Activated CD4-positive, alpha-beta memory T cell treated with anti-CD3 and anti-CD28 coated beads for 36 hours (primary cell): ENCODE data around the gene FARP2. TPM values are rescaled to one million over a fixed set of nuclear protein-coding genes. Genes with fewer than 3 reads are reported as not detected.
"Not testable (repeated sequence)": the region's sequence is repeated elsewhere in the genome, so short reads cannot be mapped to it uniquely, and the experiment has no call there.

Experiments
- CTCF ChIA-PET: fragments of 350-600 bp; sonication (Branson Sonifier 250); formaldehyde crosslinking; loops from one replicate; lab custom pipeline; 2021; ENCODE audit warnings: antibody characterized with exemption, inconsistent platforms; lab: Charles Lee
- POLR2A ChIA-PET: fragments of 350-600 bp; sonication (Branson Sonifier 250); formaldehyde crosslinking; loops from one replicate; lab custom pipeline; 2021; ENCODE audit warnings: antibody characterized with exemption; lab: Charles Lee
- DNase-seq: peaks from one replicate; pipeline ENCODE4 v3.0.0-alpha.2; 2020
- H3K27ac Mint-ChIP-seq: one replicate; pipeline ENCODE4 v1.8.0; 2021; ENCODE audit warnings: mixed read lengths
- H3K27me3 Mint-ChIP-seq: one replicate; pipeline ENCODE4 v1.8.0; 2021; ENCODE audit warnings: mixed read lengths
- H3K36me3 Mint-ChIP-seq: one replicate; pipeline ENCODE4 v1.8.0; 2021; ENCODE audit warnings: mixed read lengths
- H3K4me1 Mint-ChIP-seq: one replicate; pipeline ENCODE4 v1.8.0; 2021; ENCODE audit warnings: low read depth, mixed read lengths
- H3K4me3 Mint-ChIP-seq: one replicate; pipeline ENCODE4 v1.8.0; 2021; ENCODE audit warnings: mild to moderate bottlenecking, mixed read lengths
- H3K9me3 Mint-ChIP-seq: one replicate; pipeline ENCODE4 v1.8.0; 2021; ENCODE audit warnings: mixed read lengths
- intact Hi-C: fragments of 100-400 bp; cut with micrococcal nuclease; formaldehyde crosslinking; loops from one replicate; pipeline ENCODE4 v1.15.1; 2023
- total RNA-seq, 2 experiments: library from RNA; stranded (reverse); gene quantifications; one replicate each; pipeline ENCODE4 v1.2.3, GENCODE V29; 2021

The FARP2 gene
- total RNA-seq, 2 experiments from 2014 or later: 25.1 to 29.5 TPM

DNA sequence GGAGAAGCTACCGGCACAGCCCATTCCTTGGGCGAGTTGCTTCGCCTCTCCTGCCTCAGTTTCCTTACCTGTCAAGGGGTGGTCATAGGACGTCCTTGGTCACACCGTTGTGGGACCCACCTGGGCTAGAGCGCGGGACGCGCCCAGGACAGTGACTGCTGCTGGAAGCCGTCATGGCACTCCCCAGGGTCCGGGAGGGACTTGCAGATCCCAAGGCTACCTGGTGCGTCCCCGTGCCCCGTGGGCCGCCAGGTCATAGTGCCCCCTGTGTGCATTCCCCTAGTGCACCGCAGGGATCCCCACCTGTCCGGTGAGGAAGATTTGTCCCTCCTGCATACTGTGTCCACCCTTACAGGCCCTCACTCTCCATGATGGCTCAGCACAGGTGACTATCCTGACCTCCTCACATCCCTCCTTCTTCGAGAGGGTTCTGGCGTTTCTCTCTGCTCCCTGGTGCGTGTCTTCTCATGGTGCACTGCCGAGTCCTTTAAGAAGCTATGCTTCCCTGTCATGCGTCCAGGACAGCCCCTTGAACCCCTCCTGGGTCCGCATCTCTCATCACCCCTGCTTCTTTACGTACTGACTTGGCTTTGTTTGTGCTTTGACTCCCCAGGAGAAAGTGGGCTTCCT lies 153.2 kb downstream of the FARP2 start:
- H3K36me3 Mint-ChIP-seq: no peaks in the 10 kb centered on the region
- peaks cover 19% of the 10 kb centered on the region for H3K4me1 Mint-ChIP-seq
- H3K27me3 Mint-ChIP-seq: no peaks in the 10 kb centered on the region
- H3K4me3 Mint-ChIP-seq: peak overlapping the region; percentile 55
- H3K9me3 Mint-ChIP-seq: no peaks in the 10 kb centered on the region
- intact Hi-C loops: loop anchor here (5.0 kb wide), 1 partner anchor 362 kb away; the partner anchor contains the start of gene PASK
- H3K27ac Mint-ChIP-seq: no peak overlapping the region
- ChIA-PET CTCF (interaction anchor here (0.6 kb wide), 1 partner anchor 13 kb away, joined by 3 read pairs; no protein-coding TSS in a partner anchor), POLR2A (no interaction called here)
- no peak for DNase-seq

DNA sequence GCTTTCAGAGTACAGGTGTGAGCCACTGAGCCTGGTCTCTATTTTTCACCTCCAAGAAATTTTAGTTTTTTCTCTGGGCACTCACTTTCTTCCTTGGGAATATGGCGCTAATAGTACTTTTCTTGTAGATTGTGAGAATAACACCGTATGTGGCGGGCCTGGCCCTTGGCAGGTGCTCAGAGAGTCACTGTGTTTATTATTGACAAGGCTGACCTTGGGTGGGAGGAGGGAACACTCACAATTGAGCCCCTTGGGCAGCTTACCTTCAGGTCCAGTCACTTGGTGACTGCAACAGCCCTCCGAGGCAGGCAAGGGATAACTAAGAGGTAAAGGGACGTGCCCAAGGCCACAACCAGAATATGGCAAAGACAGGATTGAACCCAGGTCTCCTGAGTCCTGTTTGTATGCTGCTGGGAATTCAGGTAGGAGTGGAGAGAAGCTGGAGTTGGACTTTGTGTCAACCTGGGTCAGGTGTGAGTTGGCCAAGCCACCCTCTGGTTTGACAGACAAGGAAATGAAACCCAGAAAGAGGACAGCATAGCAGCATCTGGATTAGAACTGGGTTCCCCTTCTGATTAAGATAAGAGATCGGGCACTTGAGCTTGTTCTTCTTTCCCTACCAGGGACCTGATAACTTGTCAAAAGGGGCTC lies 155.1 kb downstream of the FARP2 start:
- Mint-ChIP-seq H3K27ac (no peak overlapping the region), H3K4me1 (peaks cover 28% of the 10 kb centered on the region), H3K9me3 (no peaks in the 10 kb centered on the region), H3K36me3 (no peaks in the 10 kb centered on the region), H3K27me3 (no peaks in the 10 kb centered on the region), H3K4me3 (no peak overlapping the region)
- POLR2A ChIA-PET: no interaction called here
- intact Hi-C loops: no loop called here
- CTCF ChIA-PET: no interaction called here
- DNase-seq: no peak

DNA sequence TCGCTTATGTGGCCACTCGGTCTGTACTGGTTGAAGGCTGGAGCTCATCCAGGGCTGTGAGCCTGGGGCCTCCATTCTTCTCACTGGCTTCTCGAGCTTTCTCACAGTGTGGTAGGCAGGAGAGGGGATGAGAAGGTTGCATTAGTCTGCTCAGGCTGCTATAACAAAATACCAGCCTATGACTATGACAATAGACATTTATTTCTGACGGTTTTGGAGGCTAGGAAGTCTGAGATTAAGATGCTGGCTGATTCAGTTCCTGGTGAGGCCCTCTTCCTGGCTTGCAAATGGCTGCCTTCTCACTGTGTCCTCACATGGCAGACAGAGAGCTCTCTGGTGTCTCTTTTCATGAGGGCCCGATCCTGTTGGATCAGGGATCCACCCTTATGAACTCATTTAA lies 158.5 kb downstream of the FARP2 start:
- H3K9me3 Mint-ChIP-seq: no peaks in the 10 kb centered on the region
- H3K4me1 Mint-ChIP-seq: peaks cover 15% of the 10 kb centered on the region
- ChIA-PET CTCF (no interaction called here), POLR2A (interaction anchor here (0.6 kb wide), 1 partner anchor 12 kb away, joined by 3 read pairs; no protein-coding TSS in a partner anchor)
- H3K36me3 Mint-ChIP-seq: no peaks in the 10 kb centered on the region
- intact Hi-C loops: no loop called here
- DNase-seq: no peak
- H3K27ac Mint-ChIP-seq: no peak overlapping the region
- H3K27me3 Mint-ChIP-seq: no peaks in the 10 kb centered on the region
- H3K4me3 Mint-ChIP-seq: no peak overlapping the region

DNA sequence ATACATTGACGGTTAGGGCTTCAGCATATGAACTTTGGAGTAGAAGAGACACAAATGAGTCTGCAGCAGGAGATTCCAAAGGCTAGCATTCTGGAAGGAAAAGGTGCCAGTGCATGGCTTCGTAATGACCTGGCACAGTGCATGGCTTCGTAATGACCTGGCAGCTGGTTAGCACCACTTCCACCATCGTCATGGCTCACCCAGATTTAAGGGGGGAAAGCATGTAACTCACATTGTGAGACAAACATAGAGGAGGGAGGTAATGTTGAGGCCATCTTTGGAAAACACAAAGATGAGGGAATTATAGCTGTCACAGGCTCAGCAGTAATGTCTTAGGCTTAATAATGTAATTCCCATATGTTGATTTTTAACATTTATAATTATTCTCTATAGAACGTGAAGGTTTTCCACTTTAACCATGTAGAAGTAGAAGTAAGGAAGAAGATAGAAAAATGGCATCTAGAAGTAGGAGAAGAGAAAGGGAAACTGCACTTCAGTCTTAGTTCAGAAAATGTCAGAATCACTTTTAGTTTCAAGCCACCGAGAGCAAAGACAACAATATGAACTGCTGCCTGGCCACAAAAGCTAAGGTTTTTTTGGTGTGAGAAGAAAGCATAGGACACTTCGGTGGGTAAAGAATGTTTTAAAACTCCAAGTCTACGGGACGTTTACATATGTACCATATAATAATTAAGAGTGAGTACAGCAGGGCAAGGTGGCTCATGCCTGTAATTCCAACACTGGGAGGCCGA lies 159.1 kb downstream of the FARP2 start:
- POLR2A ChIA-PET: no interaction called here
- no peak for DNase-seq
- H3K27me3 Mint-ChIP-seq: no peaks in the 10 kb centered on the region
- no peaks in the 10 kb centered on the region for H3K9me3 Mint-ChIP-seq
- peaks cover 13% of the 10 kb centered on the region for H3K4me1 Mint-ChIP-seq
- CTCF ChIA-PET: interaction anchor here (0.6 kb wide), 1 partner anchor 65 kb away, joined by 4 read pairs; no protein-coding TSS in a partner anchor
- H3K27ac Mint-ChIP-seq: peak overlapping the region; percentile 68
- H3K4me3 Mint-ChIP-seq: no peak overlapping the region
- no peaks in the 10 kb centered on the region for H3K36me3 Mint-ChIP-seq
- intact Hi-C loops: no loop called here

DNA sequence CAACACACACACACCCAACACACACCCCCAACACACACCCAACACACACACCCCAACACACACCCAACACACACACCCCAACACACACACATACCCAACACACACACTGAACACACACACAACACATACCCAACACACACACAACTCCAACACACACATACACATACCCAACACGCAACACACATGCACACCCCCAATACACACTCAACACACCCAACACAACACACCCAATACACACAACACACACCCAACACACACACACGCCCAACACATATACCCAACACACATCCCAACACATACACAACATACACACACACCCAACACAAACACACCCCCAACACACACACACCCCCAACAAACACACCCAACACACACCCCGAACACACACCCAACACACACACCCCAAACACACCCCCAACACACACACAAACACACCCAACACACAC lies 160.5 kb downstream of the FARP2 start:
- H3K27ac Mint-ChIP-seq: no peak overlapping the region
- CTCF ChIA-PET: no interaction called here

DNA sequence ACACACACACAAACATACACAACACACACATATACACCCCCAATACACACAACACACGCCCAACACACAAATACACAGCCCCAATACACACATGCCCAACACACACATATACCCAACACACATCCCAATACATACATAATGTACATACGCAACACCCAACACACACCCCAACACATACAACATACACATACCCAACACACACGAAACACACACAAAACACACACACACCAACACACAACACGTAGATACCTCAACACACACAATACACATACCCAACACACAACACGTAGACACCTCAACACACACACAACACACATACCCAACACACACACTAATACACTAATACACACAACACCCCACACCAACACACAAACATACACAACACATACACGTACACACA lies 161.2 kb downstream of the FARP2 start:
- no peak for DNase-seq
- intact Hi-C loops: no loop called here
- Mint-ChIP-seq H3K27ac (no peak overlapping the region), H3K36me3 (no peaks in the 10 kb centered on the region), H3K4me1 (peaks cover 13% of the 10 kb centered on the region), H3K27me3 (peaks cover 2% of the 10 kb centered on the region), H3K9me3 (no peaks in the 10 kb centered on the region), H3K4me3 (no peak overlapping the region)
- ChIA-PET CTCF (no interaction called here), POLR2A (no interaction called here)

More for the DNA sequence above, 160.5 kb downstream of the FARP2 start:
- H3K36me3 Mint-ChIP-seq: no peaks in the 10 kb centered on the region
- no peak overlapping the region for H3K4me3 Mint-ChIP-seq
- no peaks in the 10 kb centered on the region for H3K9me3 Mint-ChIP-seq
- no peaks in the 10 kb centered on the region for H3K27me3 Mint-ChIP-seq
- POLR2A ChIA-PET: no interaction called here
- H3K4me1 Mint-ChIP-seq: peaks cover 13% of the 10 kb centered on the region
- no peak for DNase-seq
- intact Hi-C loops: no loop called here

DNA sequence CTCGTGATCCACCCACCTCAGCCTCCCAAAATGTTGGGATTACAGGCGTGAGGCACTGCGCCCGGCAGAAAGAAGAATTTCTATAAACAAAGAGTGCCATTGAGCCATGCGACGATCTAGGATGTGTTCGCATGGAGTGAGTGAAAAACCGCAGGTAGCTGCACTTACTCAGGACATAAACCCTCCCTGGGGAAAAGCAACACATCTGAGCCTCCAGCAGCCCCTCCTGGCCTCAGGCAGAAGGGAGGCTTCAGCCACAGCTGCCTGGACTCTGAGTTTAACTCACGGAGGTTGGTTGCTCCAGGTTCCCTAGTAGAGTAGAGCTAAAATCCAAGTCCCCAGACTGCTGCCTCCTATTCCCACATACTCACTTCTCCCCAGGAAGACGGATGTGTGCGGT lies 163.6 kb downstream of the FARP2 start:
- intact Hi-C loops: no loop called here
- H3K4me1 Mint-ChIP-seq: peaks cover 11% of the 10 kb centered on the region

DNA sequence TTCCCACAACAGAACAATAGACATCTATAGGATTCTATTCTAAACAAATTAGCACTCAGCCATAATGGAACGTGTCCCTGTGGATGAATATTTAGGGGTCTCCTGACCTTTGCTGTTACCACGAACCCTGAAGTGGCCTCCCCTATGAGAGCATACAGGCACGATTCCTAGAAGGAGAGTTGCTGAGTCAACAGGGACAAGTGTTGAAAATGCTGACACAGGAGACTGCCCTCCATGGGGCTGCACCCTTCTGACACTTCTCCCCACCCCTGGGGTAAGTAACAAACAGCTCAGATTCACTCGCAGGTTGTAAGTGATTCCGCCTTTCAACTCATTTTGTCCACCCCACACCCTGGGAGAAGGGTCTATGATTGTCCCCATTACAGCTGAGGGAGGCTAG lies 166.4 kb downstream of the FARP2 start:
- ChIA-PET CTCF (no interaction called here), POLR2A (no interaction called here)
- H3K36me3 Mint-ChIP-seq: no peaks in the 10 kb centered on the region

More for the DNA sequence above, 163.6 kb downstream of the FARP2 start:
- no peaks in the 10 kb centered on the region for H3K36me3 Mint-ChIP-seq
- H3K27me3 Mint-ChIP-seq: peaks cover 4% of the 10 kb centered on the region
- ChIA-PET CTCF (no interaction called here), POLR2A (no interaction called here)
- no peaks in the 10 kb centered on the region for H3K9me3 Mint-ChIP-seq
- H3K27ac Mint-ChIP-seq: no peak overlapping the region
- H3K4me3 Mint-ChIP-seq: no peak overlapping the region
- DNase-seq: no peak

DNA sequence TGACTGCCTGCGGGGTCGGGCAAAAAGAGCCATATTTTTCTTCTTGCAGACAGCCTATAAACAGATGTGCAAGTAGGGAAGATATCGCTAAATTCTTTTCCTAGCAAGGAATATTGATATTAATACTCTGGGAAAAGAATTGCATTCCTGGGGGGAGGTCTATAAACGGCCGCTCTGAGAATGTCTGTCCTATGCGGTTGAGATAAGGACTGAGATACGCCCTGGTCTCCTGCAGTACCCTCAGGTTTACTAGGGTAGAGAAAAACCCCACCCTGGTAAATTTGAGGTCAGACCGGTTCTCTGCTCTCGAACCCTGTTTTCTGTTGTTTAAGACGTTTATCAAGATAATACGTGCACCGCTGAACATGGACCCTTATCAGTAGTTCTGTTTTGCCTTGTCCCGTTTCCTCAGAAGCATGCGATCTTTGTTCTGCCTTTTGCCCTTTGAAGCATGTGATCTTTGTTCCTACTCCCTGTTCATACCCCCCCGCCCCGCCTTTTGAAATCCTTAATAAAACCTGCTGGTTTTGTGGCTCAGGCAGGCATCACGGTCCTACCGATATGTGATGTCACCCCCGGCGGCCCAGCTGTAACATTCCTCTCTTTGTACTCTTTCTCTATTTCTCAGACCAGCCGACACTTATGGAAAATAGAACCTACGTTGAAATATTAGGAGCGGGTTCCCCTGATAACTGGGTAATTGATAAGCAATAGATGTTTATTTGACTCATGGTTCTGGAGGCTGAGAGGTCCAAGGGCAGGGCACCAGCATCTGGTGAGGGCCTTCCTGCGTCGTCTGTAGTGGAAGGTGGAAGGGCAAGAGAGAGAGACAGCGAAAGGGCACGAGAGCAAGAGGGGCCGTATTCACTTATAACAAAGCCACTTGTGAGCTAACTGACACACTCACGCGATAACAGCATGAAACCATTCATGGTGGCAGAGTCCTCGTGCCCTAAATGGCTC lies 170.0 kb downstream of the FARP2 start:
- H3K27me3 Mint-ChIP-seq, H3K4me3 Mint-ChIP-seq, H3K27ac Mint-ChIP-seq, POLR2A ChIA-PET, intact Hi-C loops, H3K4me1 Mint-ChIP-seq, CTCF ChIA-PET, H3K9me3 Mint-ChIP-seq, DNase-seq, H3K36me3 Mint-ChIP-seq: not testable (repeated sequence)

More for the DNA sequence above, 166.4 kb downstream of the FARP2 start:
- Mint-ChIP-seq H3K4me1 (no peaks in the 10 kb centered on the region), H3K4me3 (no peak overlapping the region), H3K27me3 (peaks cover 4% of the 10 kb centered on the region), H3K9me3 (peaks cover 6% of the 10 kb centered on the region), H3K27ac (no peak overlapping the region)
- intact Hi-C loops: no loop called here
- no peak for DNase-seq

DNA sequence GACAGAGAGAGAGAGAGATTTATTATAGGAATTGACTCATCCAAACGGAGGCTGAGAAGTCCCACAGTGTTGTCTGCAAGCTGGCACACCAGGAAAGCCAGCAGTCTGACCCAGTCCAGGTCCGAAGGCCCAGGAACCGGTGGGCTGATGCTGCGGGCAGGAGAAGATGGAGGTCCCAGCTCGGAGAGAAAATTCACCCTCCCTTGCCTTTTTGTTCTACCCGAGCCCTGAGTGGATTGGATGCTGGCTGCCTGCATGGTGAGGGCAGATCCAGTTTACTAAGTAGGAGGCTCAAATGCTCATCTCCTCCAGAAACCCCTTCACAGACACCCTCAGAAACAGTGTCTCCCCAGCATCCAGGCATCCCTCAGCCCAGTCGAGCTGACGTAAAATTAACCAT lies 174.5 kb downstream of the FARP2 start:
- H3K4me3 Mint-ChIP-seq: no peak overlapping the region
- H3K9me3 Mint-ChIP-seq: peaks cover 6% of the 10 kb centered on the region
- no peak for DNase-seq
- CTCF ChIA-PET: no interaction called here
- intact Hi-C loops: no loop called here
- no peak overlapping the region for H3K27ac Mint-ChIP-seq
- POLR2A ChIA-PET: no interaction called here
- H3K27me3 Mint-ChIP-seq: peaks cover 5% of the 10 kb centered on the region
- H3K4me1 Mint-ChIP-seq: no peaks in the 10 kb centered on the region
- H3K36me3 Mint-ChIP-seq: no peaks in the 10 kb centered on the region

DNA sequence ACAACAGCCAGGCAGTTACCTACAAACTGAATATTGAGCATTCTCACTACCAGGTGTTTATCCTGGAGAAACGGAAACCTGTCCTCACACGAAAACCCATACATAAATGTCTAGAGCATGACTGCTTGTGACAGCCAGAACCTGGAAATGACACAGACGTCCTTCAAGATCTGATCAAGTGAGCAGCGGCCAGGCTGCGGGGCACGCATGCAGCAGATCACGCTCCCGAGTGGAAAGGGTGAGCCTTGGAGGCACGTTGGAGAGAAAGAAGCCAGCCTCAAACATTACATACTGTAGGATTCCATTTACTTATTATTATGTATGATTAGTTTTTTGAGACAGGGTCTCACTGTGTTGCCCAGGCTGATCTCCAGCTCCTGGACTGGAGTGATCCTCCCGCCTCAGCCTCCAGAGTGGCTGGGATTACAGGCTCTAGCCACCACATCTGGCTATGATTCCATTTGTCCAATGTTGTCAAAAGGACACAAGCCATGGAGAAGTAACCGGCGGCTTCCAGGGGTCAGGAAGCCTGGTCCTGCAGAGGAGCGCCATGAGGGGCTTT lies 175.2 kb downstream of the FARP2 start:
- ChIA-PET CTCF (no interaction called here), POLR2A (no interaction called here)

More for the DNA sequence above, 175.2 kb downstream of the FARP2 start:
- Mint-ChIP-seq H3K27ac (no peak overlapping the region), H3K27me3 (peaks cover 5% of the 10 kb centered on the region), H3K36me3 (no peaks in the 10 kb centered on the region), H3K4me3 (no peak overlapping the region), H3K9me3 (peaks cover 2% of the 10 kb centered on the region), H3K4me1 (no peaks in the 10 kb centered on the region)
- intact Hi-C loops: no loop called here
- DNase-seq: no peak
